Activated naive CD4-positive, alpha-beta T cell (primary cell): Measurements from ENCODE around the gene TRAIP.
"Not testable (repeated sequence)": the region's sequence is repeated elsewhere in the genome, so short reads cannot be mapped to it uniquely, and the experiment has no call there.

Experiments used
- DNase-seq, 4 experiments: peaks; one replicate each; lab custom pipeline; 2025; lab: John Stamatoyannopoulos, UW

The TRAIP gene

GRCh38 chr3:49826016-49826415 lies 30.3 kb downstream of the TRAIP start:
- DNase-seq, result no peak

- DNase-seq, result not testable (repeated sequence)
These were observed 33.2 kb downstream of the TRAIP start for GRCh38 chr3:49823131-49823530.

- peak in 1 of 4 experiments; percentile 26 for DNase-seq
These were observed 42.7 kb downstream of the TRAIP start, which contains the start of gene UBA7 for GRCh38 chr3:49813497-49814174. Gene UBA7 (minus strand): TSS chr3:49813953. CDS start chr3:49813787, 166 bp downstream.

GRCh38 chr3:49812916-49813496 lies 43.4 kb downstream of the TRAIP start:
- no peak for DNase-seq

GRCh38 chr3:49807431-49808114 lies 48.8 kb downstream of the TRAIP start:
- no peak for DNase-seq

GRCh38 chr3:49806850-49807249 lies 49.5 kb downstream of the TRAIP start:
- DNase-seq, result no peak

GRCh38 chr3:49805897-49806701 lies 50.3 kb downstream of the TRAIP start:
- DNase-seq, result peak in 1 of 4 experiments; percentile 17

GRCh38 chr3:49805367-49805782 lies 51.0 kb downstream of the TRAIP start:
- no peak for DNase-seq

- DNase-seq, result no peak
These were observed 52.0 kb downstream of the TRAIP start for GRCh38 chr3:49804141-49805041.

- DNase-seq, result peak in 1 of 4 experiments; percentile 50
These were observed 52.8 kb downstream of the TRAIP start for GRCh38 chr3:49803465-49804140.

GRCh38 chr3:49802719-49803464 lies 53.5 kb downstream of the TRAIP start, which contains the start of gene INKA1:
Gene INKA1 (plus strand): TSS chr3:49803261. CDS start chr3:49803393, 132 bp downstream.
- peak; percentile 72 to 86 (median 76) for DNase-seq

GRCh38 chr3:49801160-49801559 lies 55.2 kb downstream of the TRAIP start:
- no peak for DNase-seq

- DNase-seq, result no peak
These were observed 56.6 kb downstream of the TRAIP start, which contains the start of gene CDHR4 for GRCh38 chr3:49799761-49800160. Gene CDHR4 (minus strand): TSS chr3:49799873. CDS start chr3:49799812, 61 bp downstream.

- DNase-seq, result no peak
These were observed 57.3 kb downstream of the TRAIP start for GRCh38 chr3:49799105-49799504.

- no peak for DNase-seq
These were observed 61.1 kb downstream of the TRAIP start for GRCh38 chr3:49794926-49795905.

- DNase-seq, result no peak
These were observed 61.9 kb downstream of the TRAIP start for GRCh38 chr3:49794431-49794830.

- DNase-seq, result no peak
These were observed 62.8 kb downstream of the TRAIP start for GRCh38 chr3:49793486-49794085.
